HEK293 (cell line): Measurements from ENCODE around the gene HMGN4.

Experiments used
- AEBP2 ChIP-seq: fragments of 450-650 bp; formaldehyde crosslinking; IDR thresholded peaks from 2 replicates; pipeline ENCODE4 v1.5.1; 2016; ENCODE audit warnings: missing biosample characterization, missing genetic modification characterization, borderline replicate concordance
- CTCF ChIP-seq: fragments of 450-650 bp; formaldehyde crosslinking; IDR thresholded peaks from 2 replicates; pipeline ENCODE4 v1.5.1; 2016; ENCODE audit warnings: missing biosample characterization, missing genetic modification characterization
- KLF10 ChIP-seq: fragments of 450-650 bp; IDR thresholded peaks from 2 replicates; pipeline ENCODE4 v1.5.1; 2018; ENCODE audit warnings: missing biosample characterization, mild to moderate bottlenecking, missing genetic modification characterization
- KLF17 ChIP-seq: fragments of 450-650 bp; formaldehyde crosslinking; IDR thresholded peaks from 2 replicates; pipeline ENCODE4 v1.5.1; 2016; ENCODE audit warnings: missing biosample characterization, missing genetic modification characterization
- KLF8 ChIP-seq: fragments of 450-650 bp; formaldehyde crosslinking; IDR thresholded peaks from 2 replicates; pipeline ENCODE4 v1.5.1; 2016; ENCODE audit warnings: missing biosample characterization, missing genetic modification characterization
- MYNN ChIP-seq: fragments of 450-650 bp; formaldehyde crosslinking; IDR thresholded peaks from 2 replicates; pipeline ENCODE4 v1.5.1; 2016; ENCODE audit warnings: missing biosample characterization, missing genetic modification characterization, borderline replicate concordance
- PATZ1 ChIP-seq: fragments of 450-650 bp; formaldehyde crosslinking; IDR thresholded peaks from 2 replicates; pipeline ENCODE4 v1.5.1; 2016; ENCODE audit warnings: missing biosample characterization, missing genetic modification characterization
- REPIN1 ChIP-seq: fragments of 450-650 bp; formaldehyde crosslinking; IDR thresholded peaks from 2 replicates; pipeline ENCODE4 v1.5.1; 2017; ENCODE audit warnings: missing biosample characterization, missing genetic modification characterization, low read depth
- SALL2 ChIP-seq: fragments of 450-650 bp; formaldehyde crosslinking; IDR thresholded peaks from 2 replicates; pipeline ENCODE4 v1.5.0; 2017; ENCODE audit warnings: missing biosample characterization, mild to moderate bottlenecking, missing genetic modification characterization, borderline replicate concordance
- SCRT2 ChIP-seq: fragments of 450-650 bp; formaldehyde crosslinking; IDR thresholded peaks from 2 replicates; pipeline ENCODE4 v1.5.1; 2016; ENCODE audit warnings: missing biosample characterization, missing genetic modification characterization
- TCF7L2 ChIP-seq: IDR thresholded peaks from 2 replicates; pipeline ENCODE4 v1.6.1; 2011; ENCODE audit warnings: low read depth, mild to moderate bottlenecking, inconsistent platforms, low read length, moderate library complexity, borderline replicate concordance
- TSHZ1 ChIP-seq: fragments of 450-650 bp; formaldehyde crosslinking; IDR thresholded peaks from 2 replicates; pipeline ENCODE4 v1.5.1; 2016; ENCODE audit warnings: missing biosample characterization, missing genetic modification characterization, borderline replicate concordance
- ZBTB11 ChIP-seq: fragments of 450-650 bp; formaldehyde crosslinking; conservative IDR thresholded peaks from 2 replicates; pipeline ENCODE4 v1.5.1; 2016; ENCODE audit warnings: low read depth, missing biosample characterization, missing genetic modification characterization
- ZNF114 ChIP-seq: fragments of 450-650 bp; formaldehyde crosslinking; IDR thresholded peaks from 2 replicates; pipeline ENCODE4 v1.5.0; 2017; ENCODE audit warnings: missing biosample characterization, missing genetic modification characterization
- ZNF148 ChIP-seq: fragments of 450-650 bp; formaldehyde crosslinking; IDR thresholded peaks from 2 replicates; pipeline ENCODE4 v1.5.0; 2017; ENCODE audit warnings: missing biosample characterization, missing genetic modification characterization, borderline replicate concordance
- ZNF2 ChIP-seq: fragments of 450-650 bp; formaldehyde crosslinking; IDR thresholded peaks from 2 replicates; pipeline ENCODE4 v1.5.1; 2016; ENCODE audit warnings: missing biosample characterization, missing genetic modification characterization
- ZNF211 ChIP-seq: fragments of 450-650 bp; formaldehyde crosslinking; IDR thresholded peaks from 2 replicates; pipeline ENCODE4 v1.5.1; 2016; ENCODE audit warnings: low read depth, missing biosample characterization, missing genetic modification characterization
- ZNF214 ChIP-seq: fragments of 450-650 bp; formaldehyde crosslinking; IDR thresholded peaks from 2 replicates; pipeline ENCODE4 v1.5.1; 2017; ENCODE audit warnings: missing biosample characterization, mild to moderate bottlenecking, missing genetic modification characterization, borderline replicate concordance
- ZNF37A ChIP-seq: fragments of 450-650 bp; IDR thresholded peaks from 2 replicates; pipeline ENCODE4 v1.5.1; 2018; ENCODE audit warnings: missing biosample characterization, missing genetic modification characterization
- ZNF391 ChIP-seq: fragments of 450-650 bp; formaldehyde crosslinking; IDR thresholded peaks from 2 replicates; pipeline ENCODE4 v1.5.1; 2016; ENCODE audit warnings: low read depth, missing biosample characterization, missing genetic modification characterization, borderline replicate concordance
- ZNF624 ChIP-seq: fragments of 450-650 bp; formaldehyde crosslinking; IDR thresholded peaks from 2 replicates; pipeline ENCODE4 v1.5.1; 2017; ENCODE audit warnings: missing biosample characterization, missing genetic modification characterization
- ZNF747 ChIP-seq: fragments of 450-650 bp; formaldehyde crosslinking; IDR thresholded peaks from 2 replicates; pipeline ENCODE4 v1.5.1; 2016; ENCODE audit warnings: missing biosample characterization, missing genetic modification characterization

The HMGN4 gene

GRCh38 chr6:26575494-26575939 lies 37.4 kb downstream of the HMGN4 start (continued):
- TF ChIP-seq TSHZ1 (tag by site-specific recombination) (0 out of 2 replicates have a peak, but pooled peaks have one; percentile 38), ZNF214 (tag by site-specific recombination) (no peak), SALL2 (no peak), KLF10 (tag by site-specific recombination) (no peak), ZNF2 (tag by site-specific recombination) (0 out of 2 replicates have a peak, but pooled peaks have one; percentile 35), ZNF114 (tag by site-specific recombination) (no peak), ZNF148 (no peak), TCF7L2 (no peak), ZNF37A (tag by site-specific recombination) (no peak), ZNF211 (no peak), KLF17 (tag by site-specific recombination) (no peak), REPIN1 (tag by site-specific recombination) (no peak), ZNF624 (tag by site-specific recombination) (no peak), MYNN (tag by site-specific recombination) (no peak), CTCF (peak; percentile 15; the same call in 1 of the 2 replicates), ZBTB11 (tag by site-specific recombination) (no peak), PATZ1 (tag by site-specific recombination) (no peak), KLF8 (tag by site-specific recombination) (0 out of 2 replicates have a peak, but pooled peaks have one; percentile 62), ZNF747 (tag by site-specific recombination) (no peak), ZNF391 (tag by site-specific recombination) (no peak), AEBP2 (tag by site-specific recombination) (no peak), SCRT2 (tag by site-specific recombination) (0 out of 2 replicates have a peak, but pooled peaks have one; percentile 12)
